DMS 273 (cell line): ENCODE data around the gene MX2.
A peak's percentile ranks its signal among the peaks of the same experiment; 100 is the strongest.
"Not testable (repeated sequence)": the region's sequence is repeated elsewhere in the genome, so short reads cannot be mapped to it uniquely, and the experiment has no call there.

Source experiments
- DNase-seq: peaks from one replicate; lab custom pipeline; 2025; ENCODE audit not compliant: unreplicated experiment; lab: John Stamatoyannopoulos, UW

Gene MX2

DNA sequence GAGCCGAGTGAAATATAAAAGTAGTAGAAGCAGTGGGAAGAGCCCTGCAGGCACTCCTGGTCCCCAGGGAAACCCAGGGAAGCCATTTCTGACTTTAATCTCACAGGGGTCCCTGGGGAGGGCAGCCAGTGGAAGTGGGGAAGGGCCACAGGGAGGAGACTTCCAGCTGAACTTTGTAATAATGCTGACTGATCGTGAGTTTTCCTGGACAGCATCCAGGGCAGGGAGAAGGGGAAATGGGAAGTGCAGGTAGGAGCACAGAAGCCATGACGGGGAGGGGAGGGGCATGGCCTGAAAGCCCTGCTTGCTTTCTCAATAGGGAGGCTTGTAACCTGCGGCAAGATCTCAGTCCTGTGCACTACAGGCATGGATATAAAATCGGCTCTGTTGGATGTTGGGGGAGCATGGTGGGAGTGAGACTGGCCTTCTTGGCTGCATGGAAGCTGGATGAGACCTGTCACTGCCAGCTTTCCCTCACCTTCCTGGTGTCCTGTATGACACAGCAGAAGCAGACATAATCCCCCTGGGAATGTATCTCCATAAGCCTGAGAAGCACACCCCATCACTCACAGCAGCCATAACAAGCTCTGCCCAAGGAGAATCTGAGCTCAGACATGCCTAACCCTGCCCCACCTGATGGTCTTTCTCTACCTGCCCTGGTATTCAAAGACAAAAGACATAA is 49.1 kb downstream of the MX2 start:
- DNase-seq, result no peak

DNA sequence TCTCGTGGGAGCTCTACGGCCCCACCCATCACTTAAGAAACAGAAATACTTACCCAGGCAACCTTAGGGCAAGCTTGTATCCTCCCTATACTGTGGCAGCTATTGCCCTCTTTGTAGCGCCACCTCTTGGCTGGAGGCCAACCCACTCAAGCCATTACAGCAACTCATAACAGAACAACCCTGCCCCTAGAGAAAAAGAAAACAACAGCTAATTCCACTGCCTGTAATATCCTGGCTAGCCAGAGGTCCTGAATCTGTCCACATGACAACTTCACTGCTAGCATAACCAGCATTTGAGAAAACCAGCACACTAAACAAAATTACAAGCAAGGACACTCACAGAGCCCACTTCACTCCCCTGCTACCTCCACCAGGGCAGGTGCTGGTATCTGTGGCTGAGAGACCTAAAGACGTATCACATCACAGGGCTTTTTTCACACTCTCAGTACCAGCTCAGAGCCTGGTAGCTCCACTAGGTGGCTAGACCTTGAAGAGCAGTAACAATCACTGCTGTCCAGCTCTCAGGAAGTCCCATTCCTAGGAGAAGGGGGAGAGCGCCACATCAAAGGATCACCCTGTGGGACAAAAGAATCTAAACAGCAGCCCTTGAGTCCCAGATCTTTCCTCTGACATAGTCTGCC is 49.7 kb downstream of the MX2 start:
- peak; percentile 11 for DNase-seq

DNA sequence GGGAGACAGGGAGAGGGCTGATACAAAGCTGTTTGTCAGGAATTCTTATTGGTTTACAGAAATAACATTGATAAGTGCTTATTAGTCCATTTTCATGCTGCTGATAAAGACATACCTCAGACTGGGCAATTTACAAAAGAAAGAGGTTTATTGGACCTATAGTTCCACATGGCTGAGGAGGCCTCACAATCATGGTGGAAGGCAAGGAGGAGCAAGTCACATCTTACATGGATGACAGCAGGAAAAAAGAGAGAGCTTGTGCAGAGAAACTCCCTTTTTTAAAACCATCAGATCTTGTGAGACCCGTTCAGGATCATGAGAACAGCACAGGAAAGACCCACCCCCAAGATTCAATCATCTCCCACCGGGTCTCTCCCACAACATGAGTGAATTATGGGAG is 55.7 kb downstream of the MX2 start:
- not testable (repeated sequence) for DNase-seq

- no peak for DNase-seq
These were observed 56.6 kb downstream of the MX2 start for GRCh38 chr21:41418393-41418792.

DNA sequence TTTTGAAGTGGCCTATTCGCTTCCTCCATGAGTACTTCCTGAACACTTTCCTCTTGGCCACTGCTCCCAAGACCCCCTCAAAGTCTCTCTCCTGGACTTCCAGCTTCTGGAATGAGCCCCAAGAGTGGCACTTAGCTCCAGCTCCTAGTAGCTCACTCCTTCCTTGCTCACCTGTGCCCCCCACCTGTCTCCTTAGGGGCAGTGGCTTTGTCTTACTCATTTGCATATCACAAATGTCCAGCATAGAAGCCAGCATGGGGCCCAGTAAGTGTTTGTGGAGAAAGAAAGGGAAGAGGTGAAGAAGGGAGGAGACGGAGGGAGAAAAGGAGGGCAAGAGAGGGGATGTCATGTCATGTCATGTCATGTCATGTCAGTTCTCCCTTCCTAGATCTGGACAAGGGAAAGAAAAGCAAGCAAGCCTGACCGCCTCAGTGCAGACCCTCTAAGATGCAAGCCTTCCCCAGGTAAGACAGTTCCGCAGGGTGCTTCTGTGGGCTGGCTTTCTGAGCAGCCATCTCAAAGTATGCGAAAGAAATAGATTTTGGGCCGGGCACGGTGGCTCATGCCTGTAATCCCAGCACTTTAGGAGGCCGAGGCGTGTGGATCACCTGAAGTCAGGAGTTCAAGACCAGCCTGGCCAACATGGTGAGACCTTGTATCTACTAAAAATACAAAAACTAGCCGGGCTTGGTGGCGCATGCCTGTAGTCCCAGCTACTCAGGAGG is 57.3 kb downstream of the MX2 start:
- no peak for DNase-seq

DNA sequence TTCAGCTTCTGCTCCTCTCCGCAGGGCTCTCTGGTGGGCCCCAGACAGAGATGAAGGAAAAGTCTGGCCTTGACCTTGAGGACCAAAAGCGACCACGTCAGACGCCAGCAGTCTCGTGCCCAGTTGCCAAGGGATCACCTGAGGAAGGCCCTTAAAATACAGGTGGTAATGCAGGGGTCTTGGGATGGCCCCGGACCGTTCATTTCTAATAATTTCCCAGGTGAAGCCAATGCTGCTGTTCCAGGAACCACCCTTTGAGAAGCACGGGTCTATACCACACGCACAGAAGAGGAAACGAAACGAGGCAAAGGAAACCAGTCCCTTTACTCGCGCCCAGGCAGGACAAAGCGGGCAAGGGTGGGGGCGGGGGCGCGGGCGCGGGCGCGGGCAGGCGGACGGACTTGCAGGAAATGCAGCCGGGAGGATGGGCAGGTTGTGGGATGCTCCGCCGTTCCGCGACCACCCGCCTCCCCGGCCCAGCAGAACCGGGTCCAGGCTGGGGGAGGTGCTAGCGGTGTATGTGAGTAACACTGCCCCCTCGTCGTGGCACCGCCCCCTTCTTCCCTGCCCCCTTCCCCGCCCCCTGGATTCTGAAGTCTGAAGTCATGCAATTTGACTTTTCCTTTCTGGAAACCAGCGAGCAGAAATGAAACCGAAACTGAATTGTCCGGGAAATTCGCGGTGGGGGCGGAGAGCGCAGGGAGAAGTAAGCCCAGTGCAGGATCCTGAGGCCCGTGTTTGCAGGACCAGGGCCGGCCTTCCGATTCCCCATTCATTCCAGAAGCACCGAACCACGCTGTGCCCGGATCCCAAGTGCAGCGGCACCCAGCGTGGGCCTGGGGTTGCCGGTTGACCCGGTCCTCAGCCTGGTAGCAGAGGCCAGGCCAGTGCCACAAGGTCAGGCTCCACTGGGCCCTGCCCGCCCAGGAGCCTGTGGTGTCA is 58.4 kb downstream of the MX2 start:
- DNase-seq, result peak; percentile 86

- not testable (repeated sequence) for DNase-seq
These were observed 59.2 kb downstream of the MX2 start for GRCh38 chr21:41420998-41421397.

DNA sequence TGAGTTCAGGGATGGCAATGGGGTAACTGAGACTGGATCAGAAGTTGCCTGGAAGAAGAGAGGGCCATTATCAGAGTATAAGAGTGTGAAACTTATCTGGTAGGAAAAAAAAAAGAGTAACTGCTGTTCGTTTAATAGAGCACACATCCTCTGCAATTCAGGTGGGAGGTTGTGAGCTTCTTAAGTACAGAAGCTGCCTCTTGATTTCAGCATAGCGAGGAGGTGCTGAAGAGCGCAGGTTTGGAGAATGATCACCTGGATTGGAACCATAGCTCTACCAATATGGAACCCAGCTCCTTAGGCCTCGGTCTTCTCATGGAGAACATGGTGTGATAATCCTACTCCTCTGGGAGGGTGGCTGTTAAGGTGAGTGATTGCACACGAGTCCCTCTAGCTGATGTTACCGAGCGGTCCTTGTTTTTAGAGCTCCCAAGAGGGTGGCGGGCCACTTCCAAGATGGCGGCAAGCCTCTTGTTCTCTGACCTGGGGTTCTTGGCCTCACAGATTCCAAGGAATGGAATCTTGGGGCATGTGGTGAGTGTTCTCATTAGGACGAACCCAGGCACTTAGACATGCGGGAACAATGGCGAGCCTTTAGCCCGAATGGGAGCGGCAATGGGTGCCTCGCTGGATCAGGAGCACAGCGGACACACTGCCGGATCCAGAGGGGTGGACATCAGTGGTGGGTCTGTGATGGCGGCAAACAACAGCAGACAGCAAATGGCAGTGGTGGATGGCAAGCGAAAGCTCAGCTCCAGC is 60.9 kb downstream of the MX2 start:
- DNase-seq, result no peak

- DNase-seq, result not testable (repeated sequence)
These were observed 61.4 kb downstream of the MX2 start for GRCh38 chr21:41423305-41423636.

DNA sequence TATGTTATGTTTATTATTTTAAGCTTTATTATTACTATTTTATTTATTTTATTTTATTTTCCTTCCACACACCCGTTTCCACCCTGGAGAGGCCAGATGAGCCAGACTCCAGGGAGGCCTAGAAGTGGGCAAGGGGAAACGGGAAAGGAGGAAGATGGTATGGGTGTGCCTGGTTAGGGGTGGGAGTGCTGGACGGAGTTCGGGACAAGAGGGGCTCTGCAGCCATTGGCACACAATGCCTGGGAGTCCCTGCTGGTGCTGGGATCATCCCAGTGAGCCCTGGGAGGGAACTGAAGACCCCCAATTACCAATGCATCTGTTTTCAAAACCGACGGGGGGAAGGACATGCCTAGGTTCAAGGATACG is 63.7 kb downstream of the MX2 start:
- DNase-seq, result no peak

- DNase-seq, result peak; percentile 45
These were observed 64.3 kb downstream of the MX2 start, which contains the start of gene MX1 for GRCh38 chr21:41425954-41426675. MX1 (plus strand) TSS chr21:41426239; CDS start chr21:41432071, 5,832 bp downstream.

- DNase-seq, result no peak
These were observed 65.0 kb downstream of the MX2 start for GRCh38 chr21:41426676-41427404.

DNA sequence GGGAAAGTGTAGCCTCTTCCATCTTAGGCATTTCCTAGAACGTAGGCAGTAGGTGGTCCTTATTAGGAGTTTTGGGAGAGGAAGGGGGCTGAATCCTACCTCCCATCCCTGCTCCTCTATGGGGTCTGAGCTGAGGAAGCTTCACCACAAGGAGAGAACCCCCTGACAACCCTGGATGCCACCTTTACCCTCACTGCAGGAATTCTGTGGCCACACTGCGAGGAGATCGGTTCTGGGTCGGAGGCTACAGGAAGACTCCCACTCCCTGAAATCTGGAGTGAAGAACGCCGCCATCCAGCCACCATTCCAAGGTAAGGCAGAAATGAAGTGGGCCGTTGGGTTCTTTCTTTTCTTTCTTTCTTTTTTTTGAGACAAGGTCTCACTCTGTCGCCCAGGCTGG is 65.7 kb downstream of the MX2 start:
- no peak for DNase-seq

- no peak for DNase-seq
These were observed 66.5 kb downstream of the MX2 start for GRCh38 chr21:41428311-41428710.

GRCh38 chr21:41428847-41429246 is 67.0 kb downstream of the MX2 start:
- DNase-seq, result no peak

GRCh38 chr21:41429305-41429704 is 67.5 kb downstream of the MX2 start:
- no peak for DNase-seq

DNA sequence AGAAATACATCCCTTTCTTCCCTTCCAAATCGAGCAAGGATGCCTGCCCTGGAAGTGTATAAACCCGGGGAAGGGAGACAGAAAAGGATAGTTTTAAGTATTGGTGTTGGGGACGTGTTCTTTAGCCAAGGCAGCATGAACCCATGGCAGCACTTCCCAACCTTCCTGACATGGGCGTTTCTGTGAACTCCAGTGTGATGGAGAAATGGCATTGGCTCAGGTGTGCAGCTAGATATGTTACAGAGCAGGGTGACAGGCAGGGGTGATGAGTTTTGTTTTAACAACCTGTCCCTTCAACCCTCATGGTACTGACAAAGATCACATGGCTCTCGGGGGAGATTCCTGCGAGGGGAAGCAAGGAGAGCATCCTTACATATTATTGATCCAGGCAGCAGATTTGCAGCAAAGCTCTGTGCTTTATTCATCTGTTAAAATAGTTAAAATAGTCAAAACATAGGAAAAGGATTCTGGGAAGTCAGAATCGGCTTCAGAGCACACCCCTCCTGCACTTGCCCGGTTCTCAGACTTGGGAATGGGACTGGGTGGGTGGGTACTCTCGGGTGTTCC is 68.2 kb downstream of the MX2 start:
- DNase-seq, result no peak

DNA sequence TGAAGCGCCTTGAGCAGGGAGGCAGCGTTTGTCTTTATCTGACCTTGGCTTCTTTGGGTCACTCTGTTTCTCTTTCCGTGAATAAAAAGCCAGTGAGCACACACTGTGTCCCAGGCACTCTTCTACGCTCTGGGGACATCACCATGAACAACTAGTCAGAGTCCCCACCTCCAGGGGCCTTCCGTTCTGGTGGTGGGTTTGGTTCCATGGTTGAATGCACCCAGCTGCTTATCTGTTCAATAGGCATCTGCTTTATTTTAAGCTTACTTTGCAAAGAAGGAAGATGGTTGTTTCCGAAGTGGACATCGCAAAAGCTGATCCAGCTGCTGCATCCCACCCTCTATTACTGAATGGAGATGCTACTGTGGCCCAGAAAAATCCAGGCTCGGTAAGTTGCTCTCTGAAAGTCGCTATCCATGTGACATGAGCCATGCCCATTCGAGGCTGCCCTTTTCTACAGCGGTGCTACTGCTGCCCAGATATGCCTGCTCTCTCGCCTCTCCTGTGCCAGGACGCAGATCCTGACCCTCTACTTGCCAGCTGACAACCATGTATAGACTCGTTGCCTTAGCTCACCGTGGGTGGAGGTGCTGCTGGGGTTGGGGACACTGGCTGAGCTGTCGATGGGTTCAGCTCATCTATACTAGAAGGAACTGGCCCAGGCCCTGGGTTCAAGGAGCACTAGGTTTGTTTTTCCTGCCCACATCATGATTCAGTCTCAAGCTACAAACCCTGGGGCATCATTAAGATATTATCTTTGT is 70.1 kb downstream of the MX2 start:
- no peak for DNase-seq
